Activated CD8-positive, alpha-beta memory T cell treated with anti-CD3 and anti-CD28 coated beads for 36 hours (primary cell): ENCODE data around the gene CEP68. TPM values are rescaled to one million over a fixed set of nuclear protein-coding genes. Genes with fewer than 3 reads are reported as not detected.

Experiments used
- CTCF ChIA-PET: fragments of 350-600 bp; sonication (Branson Sonifier 250); formaldehyde crosslinking; loops from one replicate; lab custom pipeline; 2021; ENCODE audit warnings: antibody characterized with exemption; lab: Charles Lee
- POLR2A ChIA-PET: fragments of 350-600 bp; sonication (Branson Sonifier 250); formaldehyde crosslinking; loops from one replicate; lab custom pipeline; 2021; ENCODE audit warnings: antibody characterized with exemption; lab: Charles Lee
- total RNA-seq, 2 experiments: library from RNA; stranded (reverse); gene quantifications; one replicate each; pipeline ENCODE4 v1.2.3, GENCODE V29; 2021

The CEP68 gene
- total RNA-seq, 2 experiments from 2014 or later: 4.1 to 4.7 TPM

DNA sequence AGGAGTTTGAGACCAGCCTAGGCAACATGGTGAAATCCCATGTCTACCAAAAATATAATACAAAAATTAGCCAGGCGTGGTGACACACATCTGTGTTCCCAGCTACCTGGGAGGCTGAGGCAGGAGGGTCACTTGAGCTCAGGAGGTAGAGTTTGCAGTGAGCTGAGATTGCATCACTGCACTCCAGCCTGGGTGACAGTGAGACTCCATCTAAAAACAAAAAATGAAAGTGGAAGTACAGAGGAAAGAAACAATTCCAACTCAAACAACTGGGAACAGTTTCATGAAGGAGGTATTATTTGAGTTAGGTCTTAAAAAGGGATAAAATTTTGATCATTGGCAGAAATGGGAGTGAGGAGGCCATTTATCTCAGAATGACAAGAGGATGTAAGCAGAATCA is 80.0 kb downstream of the CEP68 start:
- CTCF ChIA-PET: no interaction called here
- POLR2A ChIA-PET: no interaction called here

Other genes starting within 250 kb of the CEP68 start
- gene SLC1A4, start 67.0 kb upstream of the CEP68 start, total RNA-seq: 10 to 100 TPM; 24.9 to 25.8 TPM
- gene RAB1A, start 73.7 kb downstream of the CEP68 start, total RNA-seq: 10 to 100 TPM; 84.7 to 85.8 TPM
- gene ACTR2, start 171.4 kb downstream of the CEP68 start, total RNA-seq: 100 to 1,000 TPM; 305 to 306 TPM